Loucy (cell line): ENCODE measurements around the gene RNF212B.

ENCODE experiments used
- EZH2phosphoT487 ChIP-seq: fragments of 200-600 bp; IDR thresholded peaks from 2 replicates; pipeline ENCODE4 v1.6.1; 2018; ENCODE audit warnings: antibody characterized with exemption, mild to moderate bottlenecking, moderate library complexity, borderline replicate concordance
- TF ChIP-seq, protein P1 (sequence below): fragments of 200-600 bp; sonication (generic); conservative IDR thresholded peaks from 2 replicates; pipeline ENCODE4 v1.5.1; 2014; ENCODE audit warnings: mild to moderate bottlenecking, antibody characterized with exemption, low read length

GRCh38 chr14:23248601-23249000 lies 10.9 kb downstream of the RNF212B start:
- TF ChIP-seq, protein P1, sequence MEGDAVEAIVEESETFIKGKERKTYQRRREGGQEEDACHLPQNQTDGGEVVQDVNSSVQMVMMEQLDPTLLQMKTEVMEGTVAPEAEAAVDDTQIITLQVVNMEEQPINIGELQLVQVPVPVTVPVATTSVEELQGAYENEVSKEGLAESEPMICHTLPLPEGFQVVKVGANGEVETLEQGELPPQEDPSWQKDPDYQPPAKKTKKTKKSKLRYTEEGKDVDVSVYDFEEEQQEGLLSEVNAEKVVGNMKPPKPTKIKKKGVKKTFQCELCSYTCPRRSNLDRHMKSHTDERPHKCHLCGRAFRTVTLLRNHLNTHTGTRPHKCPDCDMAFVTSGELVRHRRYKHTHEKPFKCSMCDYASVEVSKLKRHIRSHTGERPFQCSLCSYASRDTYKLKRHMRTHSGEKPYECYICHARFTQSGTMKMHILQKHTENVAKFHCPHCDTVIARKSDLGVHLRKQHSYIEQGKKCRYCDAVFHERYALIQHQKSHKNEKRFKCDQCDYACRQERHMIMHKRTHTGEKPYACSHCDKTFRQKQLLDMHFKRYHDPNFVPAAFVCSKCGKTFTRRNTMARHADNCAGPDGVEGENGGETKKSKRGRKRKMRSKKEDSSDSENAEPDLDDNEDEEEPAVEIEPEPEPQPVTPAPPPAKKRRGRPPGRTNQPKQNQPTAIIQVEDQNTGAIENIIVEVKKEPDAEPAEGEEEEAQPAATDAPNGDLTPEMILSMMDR = no peak
- no peak for TF ChIP-seq EZH2phosphoT487
